NCI-H82 treated with DMSO at 0.1 percent for 48 hours (cell line): Measurements from ENCODE around the gene SMR3A.

Source experiments
- DNase-seq: peaks from one replicate; lab custom pipeline; 2025; ENCODE audit not compliant: unreplicated experiment; lab: John Stamatoyannopoulos, UW

Gene SMR3A

GRCh38 chr4:70360460-70360859 is at the start of gene SMR3A:
Gene SMR3A (plus strand): TSS chr4:70360760. CDS start chr4:70362116, 1,356 bp downstream.
- no peak for DNase-seq

GRCh38 chr4:70313736-70314135 is 46.8 kb upstream of the SMR3A start:
- DNase-seq = peak; percentile 18

GRCh38 chr4:70315928-70316327 is 44.6 kb upstream of the SMR3A start:
- DNase-seq = no peak

GRCh38 chr4:70326052-70326451 is 34.5 kb upstream of the SMR3A start:
- DNase-seq = no peak

GRCh38 chr4:70334681-70335080 is 25.9 kb upstream of the SMR3A start, which contains the start of gene CABS1:
Gene CABS1 (plus strand): TSS chr4:70334981. CDS start chr4:70335040, 59 bp downstream.
- DNase-seq = no peak

GRCh38 chr4:70336043-70336442 is 24.5 kb upstream of the SMR3A start:
- no peak for DNase-seq

- no peak for DNase-seq
Measured at GRCh38 chr4:70337886-70338420, 22.6 kb upstream of the SMR3A start.

GRCh38 chr4:70356185-70356584 is 4.4 kb upstream of the SMR3A start:
- no peak for DNase-seq

GRCh38 chr4:70359115-70359661 is 1.4 kb upstream of the SMR3A start:
- DNase-seq = no peak

GRCh38 chr4:70364002-70364401 is 3.4 kb downstream of the SMR3A start:
- no peak for DNase-seq

GRCh38 chr4:70365479-70365878 is 4.9 kb downstream of the SMR3A start:
- DNase-seq = no peak

GRCh38 chr4:70367813-70368212 is 7.3 kb downstream of the SMR3A start:
- no peak for DNase-seq

- no peak for DNase-seq
Measured at GRCh38 chr4:70371987-70372386, 11.4 kb downstream of the SMR3A start.

GRCh38 chr4:70372760-70373159 is 12.2 kb downstream of the SMR3A start:
- no peak for DNase-seq

- DNase-seq = no peak
Measured at GRCh38 chr4:70380578-70380977, 20.0 kb downstream of the SMR3A start.

- DNase-seq = no peak
Measured at GRCh38 chr4:70382691-70383181, 22.2 kb downstream of the SMR3A start, which contains the start of gene SMR3B. Gene SMR3B (plus strand): TSS chr4:70383131. CDS start chr4:70384511, 1,380 bp downstream.

- no peak for DNase-seq
Measured at GRCh38 chr4:70392057-70392776, 31.7 kb downstream of the SMR3A start.

- no peak for DNase-seq
Measured at GRCh38 chr4:70397580-70397979, 37.0 kb downstream of the SMR3A start, which contains the start of gene OPRPN. Gene OPRPN (plus strand): TSS chr4:70397940. CDS start chr4:70399286, 1,346 bp downstream.

- no peak for DNase-seq
Measured at GRCh38 chr4:70399319-70399718, 38.8 kb downstream of the SMR3A start.

- DNase-seq = no peak
Measured at GRCh38 chr4:70402762-70403161, 42.2 kb downstream of the SMR3A start.

GRCh38 chr4:70405765-70406164 is 45.2 kb downstream of the SMR3A start:
- DNase-seq = no peak
